Breast epithelium (tissue), 3 donors: Measurements from ENCODE around the gene NMRAL1.

Experiments
- CTCF ChIP-seq, 3 donors: fragments of 450-650 bp; IDR thresholded peaks; one replicate each; pipeline ENCODE4 v1.5.1; 2016 to 2017; ENCODE audit warnings: antibody characterized with exemption in 3 of 3, mild to moderate bottlenecking in 3 of 3, moderate library complexity in 3 of 3
- POLR2A ChIP-seq: fragments of 450-650 bp; IDR thresholded peaks from one replicate; pipeline ENCODE4 v1.6.1; 2016; ENCODE audit warnings: antibody characterized with exemption, mild to moderate bottlenecking, moderate library complexity
- POLR2AphosphoS5 ChIP-seq, 3 donors: sonication (generic); formaldehyde crosslinking; IDR thresholded peaks; one replicate each; pipeline ENCODE4 v1.6.1; 2017; ENCODE audit warnings: antibody characterized with exemption in 3 of 3

- no peak for TF ChIP-seq CTCF (IDR thresholded peaks at IDR 0.05)
- no peak for TF ChIP-seq POLR2A
- no peak for TF ChIP-seq POLR2AphosphoS5 (IDR thresholded peaks at IDR 0.05)
Observed at GRCh38 chr16:4481963-4482362, 7.5 kb upstream of the NMRAL1 start.
